ENCODE results near the gene ADAMTS17. TPM values are rescaled to one million over a fixed set of nuclear protein-coding genes. Genes with fewer than 3 reads are reported as not detected.

ADAMTS17 gene
- total RNA-seq, 1 experiment from 2014 or later = 4.2 TPM

DNA sequence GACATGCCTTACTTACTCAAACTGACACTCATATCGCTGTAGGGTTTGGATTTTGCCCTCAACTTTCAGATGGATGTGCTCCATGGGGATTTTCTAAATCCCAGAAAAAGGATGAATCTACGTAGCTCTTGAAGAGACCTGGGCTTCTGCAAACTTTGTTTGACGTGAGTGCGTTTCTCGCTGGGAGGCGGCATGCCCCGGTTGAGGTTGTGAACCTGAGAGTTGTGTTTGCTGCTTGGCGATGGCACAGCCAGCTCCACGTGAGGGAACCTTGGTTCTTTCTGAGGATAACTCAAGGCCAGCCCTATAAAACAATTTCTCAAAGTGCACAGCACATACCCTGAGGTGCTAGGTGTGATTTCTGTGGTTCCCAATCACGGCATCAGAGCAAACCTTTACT is 209.5 kb downstream of the ADAMTS17 start:
- Histone ChIP-seq H3K9me3 (ENCODE audit: control insufficient read depth in 1 of 2, insufficient read depth in 1 of 2, low read depth in 1 of 2, low read length in 2 of 2) (no peaks in the 10 kb centered on the region), H3K4me2 (ENCODE audit: low read length) (no peak overlapping the region), H3K79me2 (ENCODE audit: insufficient read depth, low read length) (no peaks in the 10 kb centered on the region), H3K27me3 (ENCODE audit: insufficient read depth, low read length) (no peaks in the 10 kb centered on the region), H3K36me3 (ENCODE audit: control insufficient read depth in 1 of 2, insufficient read depth in 2 of 2, low read length in 2 of 2) (no peaks in the 10 kb centered on the region), H3K4me1 (ENCODE audit: control insufficient read depth in 1 of 2, insufficient read depth in 2 of 2, low read length in 2 of 2) (no peaks in the 10 kb centered on the region), H3K27ac (ENCODE audit: low read depth, low read length) (no peak overlapping the region), H4K20me1 (ENCODE audit: insufficient read depth) (no peaks in the 10 kb centered on the region), H3K4me3 (replicated peaks in 1 of 2; ENCODE audit: low read depth in 1 of 2, low read length in 2 of 2) (no peak overlapping the region), H3K9ac (ENCODE audit: low read length) (no peak overlapping the region), H2AFZ (ENCODE audit: low read depth, low read length, poor library complexity, severe bottlenecking) (no peak overlapping the region), H3K9me2 (ENCODE audit: insufficient read depth) (no peaks in the 10 kb centered on the region)
- intact Hi-C loops (cut with micrococcal nuclease) = no loop called here
- DNase-seq (ENCODE audit: low read depth, low spot score) = no peak
- RAD21 ChIA-PET (ENCODE audit: low non-redundant PET in 1 of 2, low total read pairs in 2 of 2, uncharacterized antibody in 2 of 2, unreplicated experiment in 2 of 2) = no interaction called here
- BruUV-seq (replicated peaks) = no TSS peak
- ATAC-seq = no peak
- POLR2A ChIA-PET = no interaction called here
- CTCF ChIA-PET = no interaction called here
- TF ChIP-seq TCF7L2 (IDR thresholded peaks at IDR 0.05; ENCODE audit: borderline replicate concordance, extremely low read depth, insufficient read depth, insufficient read length) (no peak), SRF (IDR thresholded peaks at IDR 0.05; ENCODE audit: low read depth) (no peak), EGR1 (IDR thresholded peaks at IDR 0.05; ENCODE audit: low read depth) (no peak), SP1 (IDR thresholded peaks at IDR 0.05; ENCODE audit: low read depth) (no peak), YY1 (IDR thresholded peaks at IDR 0.05; ENCODE audit: extremely low read depth, insufficient replicate concordance, low read depth, low read length) (no peak), ZFX (IDR thresholded peaks at IDR 0.05) (no peak), FOSL1 (IDR thresholded peaks at IDR 0.05; ENCODE audit: low read depth) (no peak), EZH2phosphoT487 (IDR thresholded peaks at IDR 0.05; ENCODE audit: borderline replicate concordance) (no peak), EZH2 (IDR thresholded peaks at IDR 0.05) (no peak), ZNF274 (IDR thresholded peaks at IDR 0.05; ENCODE audit: low read depth, low read length) (no peak), ELF1 (IDR thresholded peaks at IDR 0.05; ENCODE audit: borderline replicate concordance, low read depth) (no peak), POLR2AphosphoS5 (IDR thresholded peaks at IDR 0.05; ENCODE audit: low read depth, low read length) (no peak), JUND (IDR thresholded peaks at IDR 0.05) (no peak), RAD21 (IDR thresholded peaks at IDR 0.05; ENCODE audit: low read depth) (no peak), SIN3A (IDR thresholded peaks at IDR 0.05; ENCODE audit: low read depth) (no peak)
- TF ChIP-seq, protein P1, sequence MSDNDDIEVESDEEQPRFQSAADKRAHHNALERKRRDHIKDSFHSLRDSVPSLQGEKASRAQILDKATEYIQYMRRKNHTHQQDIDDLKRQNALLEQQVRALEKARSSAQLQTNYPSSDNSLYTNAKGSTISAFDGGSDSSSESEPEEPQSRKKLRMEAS (IDR thresholded peaks at IDR 0.05) = no peak
- TF ChIP-seq, protein P2, sequence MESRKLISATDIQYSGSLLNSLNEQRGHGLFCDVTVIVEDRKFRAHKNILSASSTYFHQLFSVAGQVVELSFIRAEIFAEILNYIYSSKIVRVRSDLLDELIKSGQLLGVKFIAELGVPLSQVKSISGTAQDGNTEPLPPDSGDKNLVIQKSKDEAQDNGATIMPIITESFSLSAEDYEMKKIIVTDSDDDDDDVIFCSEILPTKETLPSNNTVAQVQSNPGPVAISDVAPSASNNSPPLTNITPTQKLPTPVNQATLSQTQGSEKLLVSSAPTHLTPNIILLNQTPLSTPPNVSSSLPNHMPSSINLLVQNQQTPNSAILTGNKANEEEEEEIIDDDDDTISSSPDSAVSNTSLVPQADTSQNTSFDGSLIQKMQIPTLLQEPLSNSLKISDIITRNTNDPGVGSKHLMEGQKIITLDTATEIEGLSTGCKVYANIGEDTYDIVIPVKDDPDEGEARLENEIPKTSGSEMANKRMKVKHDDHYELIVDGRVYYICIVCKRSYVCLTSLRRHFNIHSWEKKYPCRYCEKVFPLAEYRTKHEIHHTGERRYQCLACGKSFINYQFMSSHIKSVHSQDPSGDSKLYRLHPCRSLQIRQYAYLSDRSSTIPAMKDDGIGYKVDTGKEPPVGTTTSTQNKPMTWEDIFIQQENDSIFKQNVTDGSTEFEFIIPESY (IDR thresholded peaks at IDR 0.05; ENCODE audit: extremely low read depth, insufficient replicate concordance, low read length) = no peak
- TF ChIP-seq, protein P3, sequence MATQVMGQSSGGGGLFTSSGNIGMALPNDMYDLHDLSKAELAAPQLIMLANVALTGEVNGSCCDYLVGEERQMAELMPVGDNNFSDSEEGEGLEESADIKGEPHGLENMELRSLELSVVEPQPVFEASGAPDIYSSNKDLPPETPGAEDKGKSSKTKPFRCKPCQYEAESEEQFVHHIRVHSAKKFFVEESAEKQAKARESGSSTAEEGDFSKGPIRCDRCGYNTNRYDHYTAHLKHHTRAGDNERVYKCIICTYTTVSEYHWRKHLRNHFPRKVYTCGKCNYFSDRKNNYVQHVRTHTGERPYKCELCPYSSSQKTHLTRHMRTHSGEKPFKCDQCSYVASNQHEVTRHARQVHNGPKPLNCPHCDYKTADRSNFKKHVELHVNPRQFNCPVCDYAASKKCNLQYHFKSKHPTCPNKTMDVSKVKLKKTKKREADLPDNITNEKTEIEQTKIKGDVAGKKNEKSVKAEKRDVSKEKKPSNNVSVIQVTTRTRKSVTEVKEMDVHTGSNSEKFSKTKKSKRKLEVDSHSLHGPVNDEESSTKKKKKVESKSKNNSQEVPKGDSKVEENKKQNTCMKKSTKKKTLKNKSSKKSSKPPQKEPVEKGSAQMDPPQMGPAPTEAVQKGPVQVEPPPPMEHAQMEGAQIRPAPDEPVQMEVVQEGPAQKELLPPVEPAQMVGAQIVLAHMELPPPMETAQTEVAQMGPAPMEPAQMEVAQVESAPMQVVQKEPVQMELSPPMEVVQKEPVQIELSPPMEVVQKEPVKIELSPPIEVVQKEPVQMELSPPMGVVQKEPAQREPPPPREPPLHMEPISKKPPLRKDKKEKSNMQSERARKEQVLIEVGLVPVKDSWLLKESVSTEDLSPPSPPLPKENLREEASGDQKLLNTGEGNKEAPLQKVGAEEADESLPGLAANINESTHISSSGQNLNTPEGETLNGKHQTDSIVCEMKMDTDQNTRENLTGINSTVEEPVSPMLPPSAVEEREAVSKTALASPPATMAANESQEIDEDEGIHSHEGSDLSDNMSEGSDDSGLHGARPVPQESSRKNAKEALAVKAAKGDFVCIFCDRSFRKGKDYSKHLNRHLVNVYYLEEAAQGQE (IDR thresholded peaks at IDR 0.05; ENCODE audit: low read depth) = no peak
- TF ChIP-seq, protein P4, sequence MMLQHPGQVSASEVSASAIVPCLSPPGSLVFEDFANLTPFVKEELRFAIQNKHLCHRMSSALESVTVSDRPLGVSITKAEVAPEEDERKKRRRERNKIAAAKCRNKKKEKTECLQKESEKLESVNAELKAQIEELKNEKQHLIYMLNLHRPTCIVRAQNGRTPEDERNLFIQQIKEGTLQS (IDR thresholded peaks at IDR 0.05) = no peak
- TF ChIP-seq, protein P5, sequence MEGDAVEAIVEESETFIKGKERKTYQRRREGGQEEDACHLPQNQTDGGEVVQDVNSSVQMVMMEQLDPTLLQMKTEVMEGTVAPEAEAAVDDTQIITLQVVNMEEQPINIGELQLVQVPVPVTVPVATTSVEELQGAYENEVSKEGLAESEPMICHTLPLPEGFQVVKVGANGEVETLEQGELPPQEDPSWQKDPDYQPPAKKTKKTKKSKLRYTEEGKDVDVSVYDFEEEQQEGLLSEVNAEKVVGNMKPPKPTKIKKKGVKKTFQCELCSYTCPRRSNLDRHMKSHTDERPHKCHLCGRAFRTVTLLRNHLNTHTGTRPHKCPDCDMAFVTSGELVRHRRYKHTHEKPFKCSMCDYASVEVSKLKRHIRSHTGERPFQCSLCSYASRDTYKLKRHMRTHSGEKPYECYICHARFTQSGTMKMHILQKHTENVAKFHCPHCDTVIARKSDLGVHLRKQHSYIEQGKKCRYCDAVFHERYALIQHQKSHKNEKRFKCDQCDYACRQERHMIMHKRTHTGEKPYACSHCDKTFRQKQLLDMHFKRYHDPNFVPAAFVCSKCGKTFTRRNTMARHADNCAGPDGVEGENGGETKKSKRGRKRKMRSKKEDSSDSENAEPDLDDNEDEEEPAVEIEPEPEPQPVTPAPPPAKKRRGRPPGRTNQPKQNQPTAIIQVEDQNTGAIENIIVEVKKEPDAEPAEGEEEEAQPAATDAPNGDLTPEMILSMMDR (IDR thresholded peaks at IDR 0.05 in 2 of 3, conservative IDR thresholded peaks at IDR 0.05 in 1 of 3; ENCODE audit: borderline replicate concordance in 1 of 3, insufficient read depth in 1 of 3, low read depth in 2 of 3, low read length in 2 of 3) = no peak

All from HCT116 (cell line).